SK-N-SH (cell line): ENCODE data around the gene HSBP1.

Source experiments
- CHD2 ChIP-seq: fragments of 150-350 bp; IDR thresholded peaks from 2 replicates; pipeline ENCODE4 v1.6.1; 2018; ENCODE audit warnings: low read length; ENCODE audit not compliant: partially characterized antibody
- CTCF ChIP-seq: fragments of 200-600 bp; sonication (generic); IDR thresholded peaks from 2 replicates; pipeline ENCODE4 v1.6.1; 2017; ENCODE audit warnings: antibody characterized with exemption, mild to moderate bottlenecking, moderate library complexity
- EP300 ChIP-seq, 2 experiments: IDR thresholded peaks; 2 replicates each; pipeline versions ENCODE4 v1.4.0 to v1.6.1; 2012; ENCODE audit warnings: borderline replicate concordance in 1 of 2, low read depth in 1 of 2, low read length in 1 of 2
- GABPA ChIP-seq: IDR thresholded peaks from 2 replicates; pipeline ENCODE4 v1.4.0; 2012; ENCODE audit warnings: low read depth, mild to moderate bottlenecking
- JUND ChIP-seq: IDR thresholded peaks from 2 replicates; pipeline ENCODE4 v1.4.0; 2012
- MXI1 ChIP-seq: IDR thresholded peaks from 2 replicates; pipeline ENCODE4 v1.6.1; 2012; ENCODE audit warnings: mild to moderate bottlenecking, low read depth, low read length, improper control_type of control experiment
- RAD21 ChIP-seq: IDR thresholded peaks from 2 replicates; pipeline ENCODE4 v1.6.1; 2012; ENCODE audit warnings: mild to moderate bottlenecking, low read length
- REST ChIP-seq: IDR thresholded peaks from 2 replicates; pipeline ENCODE4 v1.6.1; 2012; ENCODE audit warnings: mild to moderate bottlenecking, low read depth, low read length, moderate library complexity
- RFX5 ChIP-seq: IDR thresholded peaks from 2 replicates; pipeline ENCODE4 v1.6.1; 2012; ENCODE audit warnings: mild to moderate bottlenecking, improper control_type of control experiment, low read length
- SMC3 ChIP-seq: IDR thresholded peaks from 2 replicates; pipeline ENCODE4 v1.6.1; 2012; ENCODE audit warnings: low read depth, low read length, improper control_type of control experiment
- TF ChIP-seq, protein P1 (sequence below): IDR thresholded peaks from 2 replicates; pipeline ENCODE4 v1.4.0; 2012; ENCODE audit warnings: low read depth, borderline replicate concordance

DNA sequence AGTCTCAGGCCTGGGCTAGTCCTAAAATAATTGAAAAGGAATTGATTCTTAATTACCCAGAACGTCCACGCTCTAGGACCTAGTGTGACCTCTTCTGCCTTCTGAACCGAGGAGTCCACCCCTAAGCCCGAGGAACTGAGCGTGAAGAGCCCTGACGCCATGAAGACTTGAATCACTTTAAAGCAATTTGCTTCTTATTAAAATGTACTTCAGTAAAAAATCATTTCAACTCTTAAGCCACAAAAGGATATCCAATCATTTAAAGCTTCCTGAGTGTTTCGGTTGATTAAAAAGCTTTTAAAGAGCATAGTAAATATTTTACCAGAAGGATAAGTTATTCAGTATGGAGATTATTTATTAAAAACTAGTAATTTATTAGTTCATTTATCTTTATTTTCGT is 11.6 kb downstream of the HSBP1 start:
- TF ChIP-seq CTCF: no peak
- TF ChIP-seq, protein P1, sequence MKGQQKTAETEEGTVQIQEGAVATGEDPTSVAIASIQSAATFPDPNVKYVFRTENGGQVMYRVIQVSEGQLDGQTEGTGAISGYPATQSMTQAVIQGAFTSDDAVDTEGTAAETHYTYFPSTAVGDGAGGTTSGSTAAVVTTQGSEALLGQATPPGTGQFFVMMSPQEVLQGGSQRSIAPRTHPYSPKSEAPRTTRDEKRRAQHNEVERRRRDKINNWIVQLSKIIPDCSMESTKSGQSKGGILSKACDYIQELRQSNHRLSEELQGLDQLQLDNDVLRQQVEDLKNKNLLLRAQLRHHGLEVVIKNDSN: no peak
- no peak for TF ChIP-seq GABPA
- TF ChIP-seq EP300 (IDR thresholded peaks at IDR 0.05; ENCODE audit: borderline replicate concordance in 1 of 2, low read depth in 1 of 2, low read length in 1 of 2): no peak
- no peak for TF ChIP-seq REST
- no peak for TF ChIP-seq JUND
- TF ChIP-seq RFX5: no peak
- no peak for TF ChIP-seq SMC3
- TF ChIP-seq CHD2: no peak
- no peak for TF ChIP-seq MXI1
- no peak for TF ChIP-seq RAD21
